ENCODE data around the gene TST. TPM values are rescaled to one million over a fixed set of nuclear protein-coding genes. Genes with fewer than 3 reads are reported as not detected.

The TST gene
- polyA plus RNA-seq, 4 donors, result 134 to 526 (median 354) TPM

DNA sequence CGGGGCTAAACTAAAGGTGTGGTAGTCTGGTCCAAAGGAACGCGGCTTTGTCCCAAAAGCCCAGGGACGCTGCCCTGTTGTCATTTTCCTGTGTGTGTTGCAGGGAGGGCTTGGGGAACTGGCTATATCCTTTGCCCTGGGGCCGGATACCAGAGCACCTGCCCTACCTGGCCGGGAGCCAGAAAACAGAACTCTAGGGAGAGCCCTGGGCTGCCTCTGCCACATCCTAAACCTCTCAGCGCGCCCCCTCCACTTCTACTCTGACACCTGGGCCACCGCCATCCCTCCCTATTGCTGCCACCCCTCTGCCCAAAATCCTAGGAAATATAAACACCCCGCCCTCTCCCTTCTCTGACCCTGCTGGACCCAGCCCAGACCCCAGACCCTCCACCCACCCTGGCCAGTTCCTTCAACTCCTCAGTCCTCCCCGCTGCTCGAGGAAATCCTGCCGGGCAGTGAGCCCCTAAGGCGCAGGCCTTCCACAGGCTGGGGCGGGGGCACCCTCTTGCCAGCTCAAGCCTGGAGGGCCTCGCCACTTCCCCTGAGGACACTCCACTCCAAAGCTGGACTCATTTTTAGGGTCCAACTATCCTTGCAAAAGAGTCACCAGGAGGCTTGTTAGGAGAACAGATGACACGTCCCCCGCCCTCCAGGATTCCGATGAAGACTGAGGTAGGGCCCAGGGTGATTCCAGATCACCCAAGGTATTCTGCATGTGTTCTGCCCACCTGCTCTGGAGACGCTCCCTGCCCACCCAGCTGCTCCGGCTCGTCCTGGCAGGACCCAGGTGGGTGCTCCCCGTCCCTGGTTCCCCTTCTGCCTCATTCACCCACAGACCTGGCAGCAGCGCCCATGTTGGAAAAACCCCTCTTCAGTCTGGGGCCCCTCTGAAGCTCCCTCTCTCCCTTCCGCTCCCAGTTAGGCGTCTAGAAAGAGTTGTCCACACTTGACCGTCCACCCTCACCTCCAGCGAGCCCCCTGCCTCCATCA, 44.5 kb upstream of the TST start:
- Histone ChIP-seq H3K9me3 (ENCODE audit: control insufficient read depth in 2 of 2, insufficient read depth in 1 of 2, low read depth in 1 of 2, low read length in 1 of 2) (no peaks in the 10 kb centered on the region), H3K36me3 (ENCODE audit: control insufficient read depth in 3 of 3, insufficient read depth in 2 of 3, low read depth in 1 of 3, low read length in 3 of 3) (peaks cover 0 to 19% (median 6%) of the 10 kb centered on the region in 3 donors), H3K27me3 (ENCODE audit: control insufficient read depth in 3 of 3, insufficient read depth in 3 of 3, low read length in 3 of 3) (peaks cover 0 to 7% (median 0%) of the 10 kb centered on the region in 3 donors), H3K4me1 (ENCODE audit: control insufficient read depth in 3 of 3, insufficient read depth in 2 of 3, low read depth in 1 of 3, low read length in 2 of 3) (peaks cover 0 to 51% (median 0%) of the 10 kb centered on the region in 3 donors), H3K27ac (ENCODE audit: low read depth in 1 of 3, low read length in 2 of 3) (peak overlapping the region in 1 of 3 donors; percentile 52), H3K4me3 (ENCODE audit: low read depth in 1 of 3, low read length in 3 of 3) (no peak overlapping the region)
- peak; percentile 59 to 75 for DNase-seq
- no peak for FAIRE-seq
- WGBS, 3 donors, result 57 to 76% (median 64%) methylated on average over 27 to 28 of the region's 28 CpGs

DNA sequence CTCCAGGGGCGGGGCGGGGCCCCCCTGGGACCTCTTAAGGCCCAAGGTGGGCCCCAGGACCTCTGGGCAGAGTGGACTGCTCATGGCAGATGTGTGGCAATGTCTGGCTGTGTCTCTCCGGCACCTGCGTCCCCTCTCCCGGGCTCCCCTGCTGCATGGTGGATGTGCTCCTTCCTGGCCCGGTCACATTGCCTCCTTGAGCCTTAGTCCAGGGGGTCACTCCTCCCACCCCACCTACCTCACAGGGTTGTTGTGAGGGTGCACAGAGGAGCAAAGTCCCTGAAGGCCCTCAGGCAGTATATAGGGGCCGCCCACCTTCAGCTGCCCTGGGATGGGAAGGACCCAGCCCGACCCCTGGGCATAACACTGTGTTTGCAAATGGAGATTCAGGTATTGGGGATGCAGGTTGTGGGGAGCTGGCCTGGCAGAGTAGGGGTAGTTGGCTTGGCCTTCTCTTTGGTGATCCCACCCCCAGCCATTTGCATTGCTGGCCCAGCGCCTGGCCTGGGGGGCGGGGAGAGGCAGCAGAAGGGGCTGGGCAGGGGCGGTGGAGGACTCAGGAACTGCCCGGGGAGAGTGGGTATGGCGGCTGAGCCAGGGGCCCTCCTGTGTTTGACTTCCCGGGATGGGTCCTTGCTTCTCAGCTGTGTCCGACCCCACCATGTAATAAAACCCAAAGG, 43.6 kb upstream of the TST start:
- Histone ChIP-seq H3K27me3 (ENCODE audit: control insufficient read depth in 3 of 3, insufficient read depth in 3 of 3, low read length in 3 of 3) (no peaks in the 10 kb centered on the region), H3K4me3 (ENCODE audit: low read depth in 1 of 3, low read length in 3 of 3) (no peak overlapping the region), H3K9me3 (ENCODE audit: control insufficient read depth in 2 of 2, insufficient read depth in 1 of 2, low read depth in 1 of 2, low read length in 1 of 2) (no peaks in the 10 kb centered on the region), H3K4me1 (ENCODE audit: control insufficient read depth in 3 of 3, insufficient read depth in 2 of 3, low read depth in 1 of 3, low read length in 2 of 3) (peaks cover 0 to 47% (median 0%) of the 10 kb centered on the region in 3 donors), H3K36me3 (ENCODE audit: control insufficient read depth in 3 of 3, insufficient read depth in 2 of 3, low read depth in 1 of 3, low read length in 3 of 3) (peaks cover 0 to 28% (median 6%) of the 10 kb centered on the region in 3 donors), H3K27ac (ENCODE audit: low read depth in 1 of 3, low read length in 2 of 3) (peak overlapping the region in 1 of 3 donors; percentile 52)
- DNase-seq (peak in 1 of 2 donors; percentile 62), FAIRE-seq (no peak)
- 51 to 69% (median 66%) methylated on average over 15 of the region's 15 CpGs for WGBS, 3 donors

DNA sequence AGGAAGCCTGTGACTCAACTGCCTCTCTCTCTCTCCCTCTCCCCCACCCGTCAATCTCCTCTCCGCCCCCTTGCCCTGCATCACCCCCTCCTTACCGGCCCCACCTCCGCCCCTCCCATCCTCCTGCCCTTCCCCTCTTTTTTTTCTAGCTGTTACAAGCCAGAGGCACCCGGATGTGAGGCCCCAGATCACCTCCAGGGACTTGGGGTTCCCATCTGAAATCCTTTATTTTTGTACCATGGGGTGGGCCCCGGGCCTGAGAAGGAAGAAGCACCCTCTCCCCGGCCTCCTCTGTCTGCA, 43.1 kb upstream of the TST start:
- Histone ChIP-seq H3K27me3 (ENCODE audit: control insufficient read depth in 3 of 3, insufficient read depth in 3 of 3, low read length in 3 of 3) (no peaks in the 10 kb centered on the region), H3K27ac (ENCODE audit: low read depth in 1 of 3, low read length in 2 of 3) (peak overlapping the region in 1 of 3 donors; percentile 52), H3K4me3 (ENCODE audit: low read depth in 1 of 3, low read length in 3 of 3) (no peak overlapping the region), H3K4me1 (ENCODE audit: control insufficient read depth in 3 of 3, insufficient read depth in 2 of 3, low read depth in 1 of 3, low read length in 2 of 3) (peaks cover 0 to 47% (median 0%) of the 10 kb centered on the region in 3 donors), H3K9me3 (ENCODE audit: control insufficient read depth in 2 of 2, insufficient read depth in 1 of 2, low read depth in 1 of 2, low read length in 1 of 2) (no peaks in the 10 kb centered on the region), H3K36me3 (ENCODE audit: control insufficient read depth in 3 of 3, insufficient read depth in 2 of 3, low read depth in 1 of 3, low read length in 3 of 3) (peaks cover 0 to 32% (median 6%) of the 10 kb centered on the region in 3 donors)
- DNase-seq (peak in 1 of 2 donors; percentile 48), FAIRE-seq (no peak)
- 29 to 43% (median 29%) methylated on average over 7 of the region's 7 CpGs for WGBS, 3 donors

DNA sequence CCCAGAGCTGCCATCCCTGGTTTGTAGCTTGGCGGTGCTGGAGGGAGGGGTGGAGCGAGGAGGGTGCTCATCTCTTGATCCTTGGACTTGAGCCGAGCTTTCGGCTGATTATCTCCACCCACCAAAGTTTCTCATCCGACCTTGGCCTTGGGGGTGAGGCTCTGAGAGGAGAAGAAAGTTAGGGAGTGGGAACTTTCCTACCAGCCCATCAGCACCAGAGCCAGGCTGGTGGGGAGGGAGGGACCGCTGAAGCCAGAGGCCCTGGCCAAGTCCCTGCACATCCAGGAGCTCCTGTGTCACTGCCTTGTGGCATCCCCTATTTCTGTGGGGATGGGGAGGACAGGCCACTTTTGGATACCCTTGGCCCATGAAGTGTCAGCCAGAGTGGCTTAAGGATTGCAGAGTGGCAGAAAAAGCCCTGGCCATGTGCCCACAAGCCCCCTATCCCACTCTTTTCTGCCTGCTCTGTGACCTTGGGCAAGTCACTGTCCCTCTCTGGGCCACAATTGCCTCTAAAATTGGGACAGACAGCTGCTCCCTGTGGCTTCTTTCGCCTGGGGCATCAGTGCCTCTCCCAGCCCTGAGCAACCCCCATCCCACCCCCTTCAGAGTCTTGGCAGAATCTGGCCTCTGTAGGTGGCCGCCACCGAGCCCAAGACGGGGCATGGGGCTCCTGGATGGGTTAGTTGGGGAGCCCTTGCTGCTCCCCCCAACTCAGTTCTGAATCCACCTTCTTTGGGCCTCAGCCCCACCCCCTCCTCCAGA, 42.5 kb upstream of the TST start:
- DNase-seq (no peak), FAIRE-seq (no peak)
- H3K9me3 ChIP-seq (ENCODE audit: control insufficient read depth in 2 of 2, insufficient read depth in 1 of 2, low read depth in 1 of 2, low read length in 1 of 2), result no peaks in the 10 kb centered on the region
- WGBS, 3 donors, result 43 to 72% (median 64%) methylated on average over 10 of the region's 10 CpGs
- no peaks in the 10 kb centered on the region for H3K27me3 ChIP-seq (ENCODE audit: control insufficient read depth in 3 of 3, insufficient read depth in 3 of 3, low read length in 3 of 3)
- H3K4me3 ChIP-seq (ENCODE audit: low read depth in 1 of 3, low read length in 3 of 3), result no peak overlapping the region
- H3K27ac ChIP-seq (ENCODE audit: low read depth in 1 of 3, low read length in 2 of 3), result peak overlapping the region in 1 of 3 donors; percentile 52
- peaks cover 0 to 35% (median 6%) of the 10 kb centered on the region in 3 donors for H3K36me3 ChIP-seq (ENCODE audit: control insufficient read depth in 3 of 3, insufficient read depth in 2 of 3, low read depth in 1 of 3, low read length in 3 of 3)
- peaks cover 0 to 47% (median 0%) of the 10 kb centered on the region in 3 donors for H3K4me1 ChIP-seq (ENCODE audit: control insufficient read depth in 3 of 3, insufficient read depth in 2 of 3, low read depth in 1 of 3, low read length in 2 of 3)

DNA sequence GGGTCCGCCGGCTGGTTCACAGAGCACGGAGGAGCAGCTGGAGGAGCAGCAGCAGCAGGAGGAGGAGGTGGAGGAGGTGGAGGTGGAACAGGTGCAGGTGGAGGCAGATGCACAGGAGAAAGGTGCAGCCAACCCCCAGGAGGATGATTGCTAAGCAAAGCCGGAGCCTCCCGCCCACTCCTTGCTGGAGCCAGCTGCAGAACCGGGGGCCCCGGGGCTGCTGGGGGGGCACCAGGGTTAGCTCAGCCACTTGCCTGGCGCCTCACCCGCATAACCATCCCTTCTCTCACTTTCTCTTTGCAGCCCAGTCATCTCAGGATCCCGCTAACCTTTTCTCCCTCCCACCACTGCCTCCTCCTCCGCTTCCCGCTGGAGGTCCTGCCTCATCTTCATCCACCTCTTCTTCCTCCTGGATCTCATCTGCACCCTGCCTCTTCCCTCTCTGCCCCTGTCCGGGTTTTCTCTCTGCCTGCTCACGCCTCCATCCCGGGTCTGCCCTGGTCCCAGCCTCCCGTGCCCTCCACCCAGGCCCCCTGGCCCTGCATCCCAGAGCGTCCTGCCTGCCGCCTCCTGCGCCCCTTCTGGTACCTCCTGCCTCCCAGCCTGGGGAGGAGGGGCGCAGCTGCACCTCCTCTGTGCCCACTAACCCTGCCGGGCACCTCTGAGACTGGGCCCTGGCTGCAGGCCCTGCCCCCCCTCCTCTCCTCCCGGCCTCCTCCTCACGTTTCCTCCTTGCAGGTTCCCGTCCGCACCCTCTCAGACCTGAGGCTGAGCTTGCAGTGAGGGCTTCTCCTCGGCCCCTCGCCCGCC, 41.8 kb upstream of the TST start:
- Histone ChIP-seq H3K36me3 (ENCODE audit: control insufficient read depth in 3 of 3, insufficient read depth in 2 of 3, low read depth in 1 of 3, low read length in 3 of 3) (peaks cover 0 to 43% (median 6%) of the 10 kb centered on the region in 3 donors), H3K9me3 (ENCODE audit: control insufficient read depth in 2 of 2, insufficient read depth in 1 of 2, low read depth in 1 of 2, low read length in 1 of 2) (no peaks in the 10 kb centered on the region), H3K4me3 (ENCODE audit: low read depth in 1 of 3, low read length in 3 of 3) (no peak overlapping the region), H3K4me1 (ENCODE audit: control insufficient read depth in 3 of 3, insufficient read depth in 2 of 3, low read depth in 1 of 3, low read length in 2 of 3) (peaks cover 0 to 47% (median 0%) of the 10 kb centered on the region in 3 donors), H3K27ac (ENCODE audit: low read depth in 1 of 3, low read length in 2 of 3) (no peak overlapping the region), H3K27me3 (ENCODE audit: control insufficient read depth in 3 of 3, insufficient read depth in 3 of 3, low read length in 3 of 3) (no peaks in the 10 kb centered on the region)
- DNase-seq (peak in 1 of 2 donors; percentile 31), FAIRE-seq (no peak)
- WGBS, 3 donors, result 27 to 62% (median 37%) methylated on average over 25 to 28 of the region's 28 CpGs

DNA sequence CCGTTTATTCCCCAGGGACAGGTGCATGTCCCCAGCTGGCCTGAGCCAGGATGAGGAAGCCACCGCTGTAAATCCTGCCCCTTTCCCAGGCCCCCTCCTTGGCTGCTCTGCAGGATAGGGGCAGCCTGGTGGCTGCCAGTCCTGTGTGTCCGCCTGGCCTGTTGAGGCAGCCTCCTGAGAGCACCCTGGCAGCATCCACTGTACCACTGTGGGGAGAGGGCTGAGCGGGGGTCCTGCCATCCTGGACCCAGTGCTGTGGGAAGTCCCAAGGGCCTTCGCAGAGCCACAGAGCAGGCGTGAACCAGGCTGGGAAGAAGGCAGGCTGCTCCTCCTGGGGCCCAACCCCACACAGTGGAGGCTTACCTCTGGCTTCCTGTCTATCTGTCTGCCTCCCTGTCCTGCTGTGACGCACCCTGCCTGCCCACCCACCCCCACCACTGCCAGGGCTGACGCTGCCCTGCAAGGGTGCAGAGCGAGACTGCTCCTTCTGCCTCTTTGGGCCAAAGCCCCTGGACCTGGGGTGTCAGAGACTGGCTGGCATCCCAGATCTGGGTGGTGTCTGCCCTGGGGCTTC, 40.7 kb upstream of the TST start:
- no peaks in the 10 kb centered on the region for H3K27me3 ChIP-seq (ENCODE audit: control insufficient read depth in 3 of 3, insufficient read depth in 3 of 3, low read length in 3 of 3)
- H3K9me3 ChIP-seq (ENCODE audit: control insufficient read depth in 2 of 2, insufficient read depth in 1 of 2, low read depth in 1 of 2, low read length in 1 of 2), result no peaks in the 10 kb centered on the region
- no peak overlapping the region for H3K4me3 ChIP-seq (ENCODE audit: low read depth in 1 of 3, low read length in 3 of 3)
- DNase-seq, result no peak
- peaks cover 0 to 43% (median 0%) of the 10 kb centered on the region in 3 donors for H3K4me1 ChIP-seq (ENCODE audit: control insufficient read depth in 3 of 3, insufficient read depth in 2 of 3, low read depth in 1 of 3, low read length in 2 of 3)
- no peak overlapping the region for H3K27ac ChIP-seq (ENCODE audit: low read depth in 1 of 3, low read length in 2 of 3)
- peaks cover 0 to 47% (median 6%) of the 10 kb centered on the region in 3 donors for H3K36me3 ChIP-seq (ENCODE audit: control insufficient read depth in 3 of 3, insufficient read depth in 2 of 3, low read depth in 1 of 3, low read length in 3 of 3)
- FAIRE-seq, result no peak
- WGBS, 3 donors, result 70 to 81% (median 74%) methylated on average over 8 to 9 of the region's 9 CpGs

DNA sequence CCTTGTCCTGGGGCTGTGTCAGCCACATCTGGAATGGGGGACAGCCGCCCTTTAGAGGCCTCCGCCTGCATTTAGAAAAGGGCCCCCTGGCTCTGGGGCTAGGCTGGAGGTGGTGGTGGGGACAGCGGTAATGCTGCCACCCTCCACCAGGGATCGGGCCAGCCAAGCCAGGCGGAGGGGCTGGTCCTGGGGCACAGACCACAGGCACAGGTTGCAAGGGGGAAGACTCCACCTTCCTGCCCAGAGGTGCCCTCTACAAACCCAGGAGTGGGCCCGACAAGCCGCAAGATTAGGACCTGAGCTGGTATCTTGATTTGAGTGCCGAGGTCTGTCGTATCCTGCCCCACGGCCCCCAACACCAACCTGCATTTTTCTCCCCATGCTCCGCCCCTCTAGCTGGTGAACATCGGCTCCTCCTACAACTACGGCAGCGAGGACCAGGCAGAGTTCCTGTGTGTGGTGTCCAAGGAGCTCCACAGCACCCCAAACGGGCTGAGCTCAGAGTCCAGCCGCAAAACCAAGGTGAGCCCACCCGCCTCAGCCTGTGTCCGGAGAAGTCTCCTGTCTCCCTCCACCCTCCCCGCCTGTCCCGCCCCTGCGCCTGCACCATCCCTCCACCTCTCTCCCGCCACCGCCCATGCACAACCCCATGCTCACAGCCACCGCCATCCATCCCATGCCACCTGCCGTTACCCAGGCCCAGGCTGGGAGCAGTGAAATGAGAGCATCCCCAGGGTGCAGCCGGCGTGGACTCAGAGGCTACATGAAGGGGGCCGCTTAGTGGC, 39.9 kb upstream of the TST start:
- WGBS, 3 donors, result 90 to 91% (median 91%) methylated on average over 23 to 28 of the region's 28 CpGs
- no peak overlapping the region for H3K4me3 ChIP-seq (ENCODE audit: low read depth in 1 of 3, low read length in 3 of 3)
- no peaks in the 10 kb centered on the region for H3K27me3 ChIP-seq (ENCODE audit: control insufficient read depth in 3 of 3, insufficient read depth in 3 of 3, low read length in 3 of 3)
- DNase-seq (no peak), FAIRE-seq (no peak)
- peaks cover 0 to 47% (median 0%) of the 10 kb centered on the region in 3 donors for H3K4me1 ChIP-seq (ENCODE audit: control insufficient read depth in 3 of 3, insufficient read depth in 2 of 3, low read depth in 1 of 3, low read length in 2 of 3)
- peaks cover 0 to 52% (median 6%) of the 10 kb centered on the region in 3 donors for H3K36me3 ChIP-seq (ENCODE audit: control insufficient read depth in 3 of 3, insufficient read depth in 2 of 3, low read depth in 1 of 3, low read length in 3 of 3)
- no peaks in the 10 kb centered on the region for H3K9me3 ChIP-seq (ENCODE audit: control insufficient read depth in 2 of 2, insufficient read depth in 1 of 2, low read depth in 1 of 2, low read length in 1 of 2)
- H3K27ac ChIP-seq (ENCODE audit: low read depth in 1 of 3, low read length in 2 of 3), result no peak overlapping the region

Measured in small intestine (tissue), 7 donors.